GM23338 (cell line): Measurements from ENCODE around the gene ALS2. TPM values are rescaled to one million over a fixed set of nuclear protein-coding genes. Genes with fewer than 3 reads are reported as not detected.

Experiments
- ETS1 ChIP-seq: IDR thresholded peaks from 2 replicates; pipeline ENCODE4 v1.6.1; 2016; ENCODE audit warnings: antibody characterized with exemption
- EZH2 ChIP-seq: fragments of 200-600 bp; sonication (generic); IDR thresholded peaks from one replicate; pipeline ENCODE4 v1.8.0; 2017; ENCODE audit warnings: antibody characterized with exemption, mild to moderate bottlenecking, low read depth; ENCODE audit not compliant: unreplicated experiment
- EZH2phosphoT487 ChIP-seq: fragments of 200-600 bp; sonication (generic); IDR thresholded peaks from one replicate; pipeline ENCODE4 v1.8.1; 2018; ENCODE audit warnings: antibody characterized with exemption; ENCODE audit not compliant: unreplicated experiment
- NANOG ChIP-seq: IDR thresholded peaks from 2 replicates; pipeline ENCODE4 v1.6.1; 2016; ENCODE audit warnings: antibody characterized with exemption, borderline replicate concordance
- POLR2AphosphoS5 ChIP-seq: IDR thresholded peaks from 2 replicates; pipeline ENCODE4 v1.6.1; 2016; ENCODE audit warnings: antibody characterized with exemption, low read depth
- REST ChIP-seq: IDR thresholded peaks from one replicate; pipeline ENCODE4 v1.6.1; 2018; ENCODE audit warnings: antibody characterized with exemption; ENCODE audit not compliant: unreplicated experiment
- ZNF114 ChIP-seq: fragments of 250-450 bp; sonication (Bioruptor Pico); IDR thresholded peaks from 2 replicates; pipeline ENCODE4 v1.5.0; 2020; ENCODE audit warnings: mild to moderate bottlenecking, moderate library complexity
- ZNF331 ChIP-seq: fragments of 250-450 bp; sonication (Bioruptor Pico); IDR thresholded peaks from 2 replicates; pipeline ENCODE4 v1.5.0; 2020; ENCODE audit warnings: low read depth, mild to moderate bottlenecking, moderate library complexity
- ZNF462 ChIP-seq: fragments of 250-450 bp; sonication (Bioruptor Pico); IDR thresholded peaks from 2 replicates; pipeline ENCODE4 v1.5.0; 2020; ENCODE audit warnings: mild to moderate bottlenecking, moderate library complexity
- polyA plus RNA-seq: library from polyadenylated mRNA; unstranded; fragments of >200 nt; fragmentation: Nextera tagmentation; extraction: Ambion mirVana; gene quantifications from 2 replicates; pipeline ENCODE4 v1.2.1, GENCODE V29; 2016
- total RNA-seq: library from RNA; depleted of rRNA; stranded (reverse); fragments of >200 nt; shearing (Covaris generic); gene quantifications from 2 replicates; pipeline ENCODE4 v1.2.3, GENCODE V29; 2014

The ALS2 gene
- total and polyA plus RNA-seq, 2 experiments from 2014 or later, result 9.6 to 43.3 TPM

GRCh38 chr2:201793631-201794030, 12.9 kb upstream of the ALS2 start (continued):
- TF ChIP-seq ZNF462 (CRISPR knock-in tag), result no peak
- no peak for TF ChIP-seq REST
- no peak for TF ChIP-seq EZH2
- no peak for TF ChIP-seq ETS1
- TF ChIP-seq POLR2AphosphoS5, result no peak
- TF ChIP-seq NANOG, result no peak
- TF ChIP-seq EZH2phosphoT487, result no peak
- TF ChIP-seq ZNF331 (CRISPR knock-in tag), result no peak
- TF ChIP-seq ZNF114 (CRISPR knock-in tag), result no peak
